ENCODE results near the gene CASS4.

GRCh38 chr20:56382696-56383095 is 29.4 kb upstream of the CASS4 start:
- TF ChIP-seq, protein P1, sequence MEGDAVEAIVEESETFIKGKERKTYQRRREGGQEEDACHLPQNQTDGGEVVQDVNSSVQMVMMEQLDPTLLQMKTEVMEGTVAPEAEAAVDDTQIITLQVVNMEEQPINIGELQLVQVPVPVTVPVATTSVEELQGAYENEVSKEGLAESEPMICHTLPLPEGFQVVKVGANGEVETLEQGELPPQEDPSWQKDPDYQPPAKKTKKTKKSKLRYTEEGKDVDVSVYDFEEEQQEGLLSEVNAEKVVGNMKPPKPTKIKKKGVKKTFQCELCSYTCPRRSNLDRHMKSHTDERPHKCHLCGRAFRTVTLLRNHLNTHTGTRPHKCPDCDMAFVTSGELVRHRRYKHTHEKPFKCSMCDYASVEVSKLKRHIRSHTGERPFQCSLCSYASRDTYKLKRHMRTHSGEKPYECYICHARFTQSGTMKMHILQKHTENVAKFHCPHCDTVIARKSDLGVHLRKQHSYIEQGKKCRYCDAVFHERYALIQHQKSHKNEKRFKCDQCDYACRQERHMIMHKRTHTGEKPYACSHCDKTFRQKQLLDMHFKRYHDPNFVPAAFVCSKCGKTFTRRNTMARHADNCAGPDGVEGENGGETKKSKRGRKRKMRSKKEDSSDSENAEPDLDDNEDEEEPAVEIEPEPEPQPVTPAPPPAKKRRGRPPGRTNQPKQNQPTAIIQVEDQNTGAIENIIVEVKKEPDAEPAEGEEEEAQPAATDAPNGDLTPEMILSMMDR (conservative IDR thresholded peaks at IDR 0.05; ENCODE audit: low read length) = no peak
- TF ChIP-seq EZH2phosphoT487 (IDR thresholded peaks at IDR 0.05; ENCODE audit: borderline replicate concordance, low read depth, low read length) = no peak
